Astrocyte (in vitro differentiated cells and primary cell): ENCODE measurements around the gene LAMB1. TPM values are rescaled to one million over a fixed set of nuclear protein-coding genes. Genes with fewer than 3 reads are reported as not detected.
A peak's percentile ranks its signal among the peaks of the same experiment; 100 is the strongest.

Experiments used
- DNase-seq: peaks from one replicate; pipeline ENCODE4 v3.0.0-alpha.2; 2010; ENCODE audit warnings: low read depth
- FAIRE-seq: peaks from 2 replicates; lab custom pipeline; 2011; peaks lifted over from hg19 to GRCh38; lab: Jason Lieb, UNC
- H2AFZ ChIP-seq: 2 replicates; pipeline ENCODE4 v1.6.0; 2012; ENCODE audit warnings: low read depth, low read length, inconsistent platforms
- H3K27ac ChIP-seq: 2 replicates; pipeline ENCODE4 v1.5.1; 2011; ENCODE audit warnings: low read depth, low read length, inconsistent platforms
- H3K27me3 ChIP-seq: 2 replicates; pipeline ENCODE4 v1.6.0; 2011; ENCODE audit warnings: low read length, inconsistent platforms; ENCODE audit not compliant: insufficient read depth
- H3K36me3 ChIP-seq: 2 replicates; pipeline ENCODE4 v1.5.1; 2011; ENCODE audit warnings: low read length, inconsistent platforms; ENCODE audit not compliant: insufficient read depth
- H3K4me1 ChIP-seq: 2 replicates; pipeline ENCODE4 v1.5.1; 2011; ENCODE audit warnings: low read length, inconsistent platforms; ENCODE audit not compliant: insufficient read depth
- H3K4me2 ChIP-seq: 2 replicates; pipeline ENCODE4 v1.6.0; 2012; ENCODE audit warnings: low read length, inconsistent platforms
- H3K4me3 ChIP-seq: 2 replicates; pipeline ENCODE4 v1.5.1; 2011; ENCODE audit warnings: low read depth, mild to moderate bottlenecking, low read length, inconsistent platforms; ENCODE audit not compliant: insufficient read depth
- H3K79me2 ChIP-seq: 2 replicates; pipeline ENCODE4 v1.6.0; 2012; ENCODE audit warnings: mild to moderate bottlenecking, low read length, inconsistent platforms; ENCODE audit not compliant: insufficient read depth
- H3K9ac ChIP-seq: 2 replicates; pipeline ENCODE4 v1.6.0; 2012; ENCODE audit warnings: mild to moderate bottlenecking, low read length, inconsistent platforms
- H3K9me3 ChIP-seq: 2 replicates; pipeline ENCODE4 v1.5.1; 2012; ENCODE audit warnings: low read depth, mild to moderate bottlenecking, low read length, inconsistent platforms; ENCODE audit not compliant: insufficient read depth
- H4K20me1 ChIP-seq: 2 replicates; pipeline ENCODE4 v1.6.0; 2012; ENCODE audit warnings: low read length, inconsistent platforms; ENCODE audit not compliant: insufficient read depth
- H3K27ac Mint-ChIP-seq: one replicate; pipeline ENCODE4 v1.8.0; 2021; ENCODE audit warnings: mild to moderate bottlenecking, mixed read lengths; ENCODE audit not compliant: unreplicated experiment
- H3K27me3 Mint-ChIP-seq: one replicate; pipeline ENCODE4 v1.8.0; 2021; ENCODE audit warnings: low read depth, mixed read lengths; ENCODE audit not compliant: unreplicated experiment
- H3K36me3 Mint-ChIP-seq: one replicate; pipeline ENCODE4 v1.8.0; 2021; ENCODE audit warnings: low read depth, mixed read lengths; ENCODE audit not compliant: unreplicated experiment
- H3K4me1 Mint-ChIP-seq: one replicate; pipeline ENCODE4 v1.8.0; 2021; ENCODE audit warnings: low read depth, mixed read lengths; ENCODE audit not compliant: unreplicated experiment
- H3K4me3 Mint-ChIP-seq: one replicate; pipeline ENCODE4 v1.8.0; 2021; ENCODE audit warnings: mild to moderate bottlenecking, moderate library complexity, mixed read lengths; ENCODE audit not compliant: unreplicated experiment
- H3K9me3 Mint-ChIP-seq: one replicate; pipeline ENCODE4 v1.8.0; 2021; ENCODE audit warnings: mild to moderate bottlenecking, mixed read lengths; ENCODE audit not compliant: unreplicated experiment
- CTCF ChIP-seq: IDR thresholded peaks from 2 replicates; pipeline ENCODE4 v1.5.1; 2011; ENCODE audit warnings: low read depth, mild to moderate bottlenecking, inconsistent platforms, low read length, moderate library complexity; ENCODE audit not compliant: insufficient read depth
- EZH2 ChIP-seq: IDR thresholded peaks from 2 replicates; pipeline ENCODE4 v1.6.1; 2012; ENCODE audit warnings: mild to moderate bottlenecking, low read length, inconsistent platforms; ENCODE audit not compliant: insufficient read depth
- total RNA-seq: library from RNA; stranded (reverse); gene quantifications from 2 replicates; pipeline ENCODE4 v1.2.1, GENCODE V29; 2021

The LAMB1 gene
- total RNA-seq, 1 donor from 2014 or later: 403 TPM

- H3K36me3 Mint-ChIP-seq: peaks cover 35% of the 10 kb centered on the region
- Histone ChIP-seq H4K20me1 (peaks cover 73% of the 10 kb centered on the region), H3K36me3 (peaks cover 88% of the 10 kb centered on the region), H3K4me1 (peaks cover 17% of the 10 kb centered on the region), H3K4me3 (no peak overlapping the region), H2AFZ (no peak overlapping the region), H3K9me3 (no peaks in the 10 kb centered on the region), H3K4me2 (no peak overlapping the region), H3K27ac (no peak overlapping the region), H3K27me3 (no peaks in the 10 kb centered on the region), H3K79me2 (peaks cover 74% of the 10 kb centered on the region), H3K9ac (peak overlapping the region; percentile 1)
- no peaks in the 10 kb centered on the region for H3K9me3 Mint-ChIP-seq
- H3K27me3 Mint-ChIP-seq: no peaks in the 10 kb centered on the region
- H3K27ac Mint-ChIP-seq: no peak overlapping the region
- TF ChIP-seq CTCF (no peak), EZH2 (no peak)
- DNase-seq (no peak), FAIRE-seq (no peak)
- H3K4me1 Mint-ChIP-seq: peaks cover 17% of the 10 kb centered on the region
- H3K4me3 Mint-ChIP-seq: no peak overlapping the region
Measured at GRCh38 chr7:107972941-107973376, 30.0 kb downstream of the LAMB1 start.

GRCh38 chr7:107972075-107972482 lies 30.9 kb downstream of the LAMB1 start:
- Histone ChIP-seq H3K27me3 (no peaks in the 10 kb centered on the region), H3K4me3 (no peak overlapping the region), H2AFZ (no peak overlapping the region), H3K4me2 (peak overlapping the region; percentile 23), H3K4me1 (peaks cover 25% of the 10 kb centered on the region), H3K9ac (peak overlapping the region; percentile 25), H3K79me2 (peaks cover 70% of the 10 kb centered on the region), H3K36me3 (peaks cover 83% of the 10 kb centered on the region), H3K9me3 (no peaks in the 10 kb centered on the region), H4K20me1 (peaks cover 74% of the 10 kb centered on the region), H3K27ac (peak overlapping the region; percentile 28)
- Mint-ChIP-seq H3K4me3 (no peak overlapping the region), H3K36me3 (peaks cover 28% of the 10 kb centered on the region), H3K27ac (peak overlapping the region; percentile 59), H3K9me3 (no peaks in the 10 kb centered on the region), H3K4me1 (peaks cover 17% of the 10 kb centered on the region), H3K27me3 (no peaks in the 10 kb centered on the region)
- FAIRE-seq (no peak), DNase-seq (peak; percentile 64)
- TF ChIP-seq EZH2: no peak
- TF ChIP-seq CTCF: no peak

DNA sequence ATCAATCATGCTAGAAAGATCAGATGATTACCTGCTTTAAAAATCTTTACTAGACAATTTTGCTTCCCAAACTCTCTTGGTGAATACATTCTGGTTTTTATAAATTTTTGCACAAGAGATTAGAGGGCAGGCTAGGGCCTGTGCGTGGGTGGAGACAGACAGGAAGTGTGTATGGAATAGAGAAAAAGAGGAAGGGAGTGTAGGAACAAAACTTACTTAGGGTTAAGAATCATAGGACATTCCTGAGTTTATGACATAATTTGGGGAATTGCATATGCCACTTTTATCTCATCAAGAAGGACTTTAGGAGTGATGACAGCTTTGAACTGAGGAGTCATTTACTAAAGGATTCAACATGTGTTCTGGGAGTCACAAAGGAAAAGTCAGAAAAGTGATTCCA lies 31.3 kb downstream of the LAMB1 start:
- peak overlapping the region; percentile 23 for H3K4me2 ChIP-seq
- no peaks in the 10 kb centered on the region for H3K27me3 ChIP-seq
- Mint-ChIP-seq H3K4me3 (peak overlapping the region; percentile 21), H3K4me1 (peaks cover 18% of the 10 kb centered on the region), H3K27ac (peak overlapping the region; percentile 59), H3K9me3 (no peaks in the 10 kb centered on the region), H3K36me3 (peaks cover 27% of the 10 kb centered on the region), H3K27me3 (no peaks in the 10 kb centered on the region)
- peaks cover 73% of the 10 kb centered on the region for H4K20me1 ChIP-seq
- no peak for FAIRE-seq
- peaks cover 29% of the 10 kb centered on the region for H3K4me1 ChIP-seq
- no peak for DNase-seq
- TF ChIP-seq CTCF: no peak
- TF ChIP-seq EZH2: no peak
- H3K9ac ChIP-seq: peak overlapping the region; percentile 25
- H3K27ac ChIP-seq: peak overlapping the region; percentile 28
- H3K9me3 ChIP-seq: no peaks in the 10 kb centered on the region
- H2AFZ ChIP-seq: no peak overlapping the region
- peaks cover 79% of the 10 kb centered on the region for H3K36me3 ChIP-seq
- peaks cover 67% of the 10 kb centered on the region for H3K79me2 ChIP-seq
- H3K4me3 ChIP-seq: no peak overlapping the region
